GM18868 (cell line): ENCODE measurements around the gene NDUFS3.

ENCODE experiments used
- ATAC-seq: cut with Tn5 transposase; IDR thresholded peaks from one replicate; pipeline ENCODE4 v1.9.1; 2021; ENCODE audit warnings: mild to moderate bottlenecking, moderate library complexity; ENCODE audit not compliant: unreplicated experiment

NDUFS3 gene

GRCh38 chr11:47589584-47589976, 10.7 kb downstream of the NDUFS3 start:
- ATAC-seq = no peak

- ATAC-seq = no peak
Observed at GRCh38 chr11:47589977-47590861, 11.3 kb downstream of the NDUFS3 start.

- no peak for ATAC-seq
Observed at GRCh38 chr11:47591764-47592163, 12.9 kb downstream of the NDUFS3 start.

GRCh38 chr11:47592251-47592650, 13.4 kb downstream of the NDUFS3 start:
- ATAC-seq = no peak

GRCh38 chr11:47592970-47593369, 14.1 kb downstream of the NDUFS3 start:
- ATAC-seq = no peak

GRCh38 chr11:47593492-47593933, 14.6 kb downstream of the NDUFS3 start:
- no peak for ATAC-seq

- no peak for ATAC-seq
Observed at GRCh38 chr11:47593934-47594855, 15.3 kb downstream of the NDUFS3 start, which contains the start of gene C1QTNF4. Gene C1QTNF4, minus strand, starts transcription at chr11:47594411. Its CDS starts 3,601 bp downstream, at chr11:47590810.

GRCh38 chr11:47595029-47595428, 16.2 kb downstream of the NDUFS3 start:
- ATAC-seq = no peak

- ATAC-seq = no peak
Observed at GRCh38 chr11:47595967-47596366, 17.1 kb downstream of the NDUFS3 start.

- no peak for ATAC-seq
Observed at GRCh38 chr11:47599902-47600301, 21.0 kb downstream of the NDUFS3 start.

- ATAC-seq = no peak
Observed at GRCh38 chr11:47603295-47603694, 24.4 kb downstream of the NDUFS3 start.

GRCh38 chr11:47605921-47606320, 27.0 kb downstream of the NDUFS3 start:
- no peak for ATAC-seq

- ATAC-seq = no peak
Observed at GRCh38 chr11:47606731-47607130, 27.9 kb downstream of the NDUFS3 start.

GRCh38 chr11:47607380-47607779, 28.5 kb downstream of the NDUFS3 start:
- ATAC-seq = no peak

GRCh38 chr11:47609675-47610074, 30.8 kb downstream of the NDUFS3 start:
- no peak for ATAC-seq

- ATAC-seq = peak; percentile 87
Observed at GRCh38 chr11:47611348-47611794, 32.5 kb downstream of the NDUFS3 start.

- ATAC-seq = no peak
Observed at GRCh38 chr11:47615249-47615648, 36.4 kb downstream of the NDUFS3 start.

GRCh38 chr11:47616726-47617416, 38.0 kb downstream of the NDUFS3 start:
- ATAC-seq = peak; percentile 51

GRCh38 chr11:47617417-47617809, 38.5 kb downstream of the NDUFS3 start:
- ATAC-seq = peak; percentile 64

- ATAC-seq = no peak
Observed at GRCh38 chr11:47620836-47621378, 42.0 kb downstream of the NDUFS3 start.
